Measurements from ENCODE around the gene AKTIP. TPM values are rescaled to one million over a fixed set of nuclear protein-coding genes. Genes with fewer than 3 reads are reported as not detected.

AKTIP gene
- total RNA-seq, 2 experiments from 2014 or later = 51.2 to 53.3 TPM

DNA sequence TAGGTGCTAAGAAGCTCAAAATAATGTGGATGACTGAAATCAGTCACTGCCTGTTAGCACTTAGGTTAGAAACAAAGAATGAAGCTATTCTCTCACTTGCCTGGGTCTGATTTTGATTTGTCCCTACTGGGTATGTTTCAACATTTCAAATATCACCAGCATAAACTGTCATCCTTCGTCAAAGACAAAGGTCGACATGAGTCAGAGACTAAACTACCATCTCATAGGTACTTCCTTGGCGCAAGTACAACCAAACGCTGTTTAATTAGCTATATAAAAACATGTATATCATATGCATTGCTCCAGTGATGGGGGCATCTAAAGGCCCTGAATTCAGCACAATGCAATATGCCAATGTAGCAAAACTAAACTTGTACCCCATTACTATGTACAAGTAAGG, 4.0 kb downstream of the AKTIP start:
- CTCF ChIA-PET = interaction anchor here (0.6 to 1.5 kb wide), 2 partner anchors 19 to 55 kb away, joined by 3 to 8 read pairs; no protein-coding TSS in a partner anchor
- Mint-ChIP-seq H3K4me3 (peak overlapping the region; percentile 30), H3K27me3 (no peaks in the 10 kb centered on the region), H3K27ac (peak overlapping the region; percentile 56), H3K9me3 (no peaks in the 10 kb centered on the region), H3K36me3 (ENCODE audit: low read depth) (peaks cover 85% of the 10 kb centered on the region), H3K4me1 (ENCODE audit: low read depth) (peaks cover 78% of the 10 kb centered on the region)
- no peaks in the 10 kb centered on the region for H3K27me3 ChIP-seq (ENCODE audit: control insufficient read depth in 1 of 2, insufficient read depth in 2 of 2, low read length in 2 of 2)
- no peak for ATAC-seq (ENCODE audit: poor library complexity)
- TF ChIP-seq, protein P1, sequence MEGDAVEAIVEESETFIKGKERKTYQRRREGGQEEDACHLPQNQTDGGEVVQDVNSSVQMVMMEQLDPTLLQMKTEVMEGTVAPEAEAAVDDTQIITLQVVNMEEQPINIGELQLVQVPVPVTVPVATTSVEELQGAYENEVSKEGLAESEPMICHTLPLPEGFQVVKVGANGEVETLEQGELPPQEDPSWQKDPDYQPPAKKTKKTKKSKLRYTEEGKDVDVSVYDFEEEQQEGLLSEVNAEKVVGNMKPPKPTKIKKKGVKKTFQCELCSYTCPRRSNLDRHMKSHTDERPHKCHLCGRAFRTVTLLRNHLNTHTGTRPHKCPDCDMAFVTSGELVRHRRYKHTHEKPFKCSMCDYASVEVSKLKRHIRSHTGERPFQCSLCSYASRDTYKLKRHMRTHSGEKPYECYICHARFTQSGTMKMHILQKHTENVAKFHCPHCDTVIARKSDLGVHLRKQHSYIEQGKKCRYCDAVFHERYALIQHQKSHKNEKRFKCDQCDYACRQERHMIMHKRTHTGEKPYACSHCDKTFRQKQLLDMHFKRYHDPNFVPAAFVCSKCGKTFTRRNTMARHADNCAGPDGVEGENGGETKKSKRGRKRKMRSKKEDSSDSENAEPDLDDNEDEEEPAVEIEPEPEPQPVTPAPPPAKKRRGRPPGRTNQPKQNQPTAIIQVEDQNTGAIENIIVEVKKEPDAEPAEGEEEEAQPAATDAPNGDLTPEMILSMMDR (IDR thresholded peaks at IDR 0.05) = no peak
- peaks cover 47% of the 10 kb centered on the region for H3K4me1 ChIP-seq (ENCODE audit: insufficient read depth, low read length)
- no peak overlapping the region for H3K4me3 ChIP-seq (ENCODE audit: low read length)
- intact Hi-C loops (cut with DNase I, micrococcal nuclease) = loop anchor here in 1 of 2 experiments (2.0 kb wide), 1 partner anchor 16 kb away; no protein-coding TSS in a partner anchor
- DNase-seq = no peak
- H3K27ac ChIP-seq (ENCODE audit: low read depth in 1 of 2, low read length in 2 of 2) = peak overlapping the region in 1 of 2 donors; percentile 51
- H3K36me3 ChIP-seq (ENCODE audit: insufficient read depth, low read length) = peaks cover 60% of the 10 kb centered on the region
- H3K9me3 ChIP-seq (ENCODE audit: control insufficient read depth in 1 of 2, insufficient read depth in 1 of 2, low read length in 2 of 2) = no peaks in the 10 kb centered on the region
- POLR2A ChIA-PET = interaction anchor here (0.6 to 9.6 kb wide), 8 partner anchors 10 to 63 kb away, joined by 3 to 166 read pairs (median 4); partner anchors contain the start of gene RBL2

DNA sequence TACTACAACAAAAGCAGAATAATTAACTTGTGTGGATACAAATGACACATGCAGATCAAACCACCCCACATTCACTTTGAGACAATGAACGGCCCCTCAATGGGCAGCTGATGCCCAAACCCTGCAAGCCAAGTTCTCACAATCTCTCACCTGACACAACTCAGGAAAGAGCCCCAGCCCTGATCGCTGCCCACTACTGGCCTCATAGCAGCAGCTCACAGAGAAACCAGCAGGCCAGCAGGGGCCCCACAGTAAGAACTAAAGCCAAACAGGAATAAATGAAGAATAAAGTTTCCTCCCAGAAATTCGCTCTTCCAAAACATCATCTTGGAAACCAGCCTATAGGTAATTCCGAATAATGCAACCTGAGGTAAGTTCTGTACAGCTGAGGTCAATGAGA, 7.7 kb downstream of the AKTIP start:
- CTCF ChIA-PET = interaction anchor here (1.0 to 1.7 kb wide), 3 partner anchors 10 to 39 kb away, joined by 3 to 5 read pairs (median 4); no protein-coding TSS in a partner anchor
- DNase-seq (peak in 1 of 14 experiments; percentile 25), ATAC-seq (ENCODE audit: poor library complexity) (no peak)
- peaks cover 23% of the 10 kb centered on the region for H3K4me1 ChIP-seq (ENCODE audit: insufficient read depth, low read length)
- no peak overlapping the region for H3K4me3 ChIP-seq (ENCODE audit: low read length)
- Mint-ChIP-seq H3K27ac (peak overlapping the region; percentile 61), H3K36me3 (ENCODE audit: low read depth) (peaks cover 97% of the 10 kb centered on the region), H3K4me1 (ENCODE audit: low read depth) (peaks cover 80% of the 10 kb centered on the region), H3K27me3 (no peaks in the 10 kb centered on the region), H3K9me3 (no peaks in the 10 kb centered on the region), H3K4me3 (no peak overlapping the region)
- peaks cover 92% of the 10 kb centered on the region for H3K36me3 ChIP-seq (ENCODE audit: insufficient read depth, low read length)
- TF ChIP-seq, protein P1 (IDR thresholded peaks at IDR 0.05) = no peak
- H3K9me3 ChIP-seq (ENCODE audit: control insufficient read depth in 1 of 2, insufficient read depth in 1 of 2, low read length in 2 of 2) = no peaks in the 10 kb centered on the region
- no peaks in the 10 kb centered on the region for H3K27me3 ChIP-seq (ENCODE audit: control insufficient read depth in 1 of 2, insufficient read depth in 2 of 2, low read length in 2 of 2)
- intact Hi-C loops (cut with DNase I, micrococcal nuclease) = no loop called here
- H3K27ac ChIP-seq (ENCODE audit: low read depth in 1 of 2, low read length in 2 of 2) = no peak overlapping the region
- POLR2A ChIA-PET = interaction anchor here (0.7 to 3.1 kb wide), 4 partner anchors 8 to 60 kb away, joined by 3 to 15 read pairs (median 4); partner anchors contain the start of gene AKTIP

DNA sequence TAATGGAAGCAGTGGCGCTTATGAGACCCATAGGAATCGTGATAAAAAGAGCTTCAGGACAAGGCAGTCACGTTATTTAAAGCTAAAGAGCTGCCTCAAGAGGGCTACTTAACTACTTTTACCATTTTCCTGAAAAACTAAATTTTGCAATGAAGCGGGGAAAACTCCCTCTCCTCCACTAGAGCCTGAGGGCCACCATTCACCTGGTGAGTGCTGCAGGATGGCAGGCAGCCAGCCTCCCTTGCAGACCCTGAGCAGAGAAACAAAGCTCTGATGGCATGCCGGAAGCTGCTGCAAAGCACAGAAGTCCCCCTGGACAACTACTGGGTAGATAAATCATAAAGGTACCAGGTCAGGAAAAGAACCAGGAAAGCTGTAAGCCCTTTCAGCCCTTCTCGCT, 8.4 kb downstream of the AKTIP start:
- no peak for ATAC-seq (ENCODE audit: poor library complexity)
- Histone ChIP-seq H3K4me3 (ENCODE audit: low read length) (no peak overlapping the region), H3K4me1 (ENCODE audit: insufficient read depth, low read length) (peaks cover 23% of the 10 kb centered on the region), H3K27me3 (ENCODE audit: control insufficient read depth in 1 of 2, insufficient read depth in 2 of 2, low read length in 2 of 2) (no peaks in the 10 kb centered on the region), H3K9me3 (ENCODE audit: control insufficient read depth in 1 of 2, insufficient read depth in 1 of 2, low read length in 2 of 2) (no peaks in the 10 kb centered on the region), H3K36me3 (ENCODE audit: insufficient read depth, low read length) (peaks cover 94% of the 10 kb centered on the region), H3K27ac (ENCODE audit: low read depth in 1 of 2, low read length in 2 of 2) (no peak overlapping the region)
- Mint-ChIP-seq H3K36me3 (ENCODE audit: low read depth) (peaks cover 98% of the 10 kb centered on the region), H3K4me3 (no peak overlapping the region), H3K27me3 (no peaks in the 10 kb centered on the region), H3K4me1 (ENCODE audit: low read depth) (peaks cover 81% of the 10 kb centered on the region), H3K27ac (peak overlapping the region; percentile 61), H3K9me3 (no peaks in the 10 kb centered on the region)
- TF ChIP-seq, protein P1 (IDR thresholded peaks at IDR 0.05) = no peak
- intact Hi-C loops (cut with DNase I, micrococcal nuclease) = no loop called here
- ChIA-PET CTCF (interaction anchor here (1.0 to 1.7 kb wide), 3 partner anchors 9 to 39 kb away, joined by 3 to 5 read pairs (median 4); no protein-coding TSS in a partner anchor), POLR2A (interaction anchor here (0.7 to 3.5 kb wide), 4 partner anchors 9 to 59 kb away, joined by 4 to 15 read pairs (median 10); partner anchors contain the start of gene AKTIP)
- no peak for DNase-seq
